Mesendoderm (in vitro differentiated cells): ENCODE results near the gene ALCAM.

ENCODE experiments used
- DNase-seq: peaks from one replicate; pipeline ENCODE4 v3.0.0; 2013
- H2AK5ac ChIP-seq: 2 replicates; pipeline ENCODE4 v1.6.1; 2013; ENCODE audit warnings: low read length, inconsistent platforms
- H2BK120ac ChIP-seq: 2 replicates; pipeline ENCODE4 v1.6.1; 2013; ENCODE audit warnings: low read depth, mild to moderate bottlenecking, low read length, moderate library complexity, mixed read lengths
- H2BK15ac ChIP-seq: replicated peaks from 2 replicates; pipeline ENCODE4 v1.6.1; 2013; ENCODE audit warnings: low read depth, mild to moderate bottlenecking, moderate library complexity
- H2BK5ac ChIP-seq: 2 replicates; pipeline ENCODE4 v1.6.1; 2013; ENCODE audit warnings: low read length, inconsistent platforms
- H3K18ac ChIP-seq: 2 replicates; pipeline ENCODE4 v1.6.1; 2013; ENCODE audit warnings: mild to moderate bottlenecking, low read length, mixed read lengths
- H3K23ac ChIP-seq: one replicate; pipeline ENCODE4 v1.6.1; 2013; ENCODE audit warnings: low read length
- H3K27ac ChIP-seq: 2 replicates; pipeline ENCODE4 v1.5.1; 2013; ENCODE audit warnings: low read depth, mild to moderate bottlenecking, inconsistent platforms, low read length, moderate library complexity
- H3K27me3 ChIP-seq: 2 replicates; pipeline ENCODE4 v1.6.1; 2013; ENCODE audit warnings: low read length, control low read depth, mild to moderate bottlenecking, inconsistent platforms; ENCODE audit not compliant: insufficient read depth, poor library complexity
- H3K36me3 ChIP-seq: 2 replicates; pipeline ENCODE4 v1.6.1; 2013; ENCODE audit warnings: low read length, inconsistent platforms; ENCODE audit not compliant: control insufficient read depth, insufficient read depth
- H3K4ac ChIP-seq: one replicate; pipeline ENCODE4 v1.6.1; 2013; ENCODE audit warnings: low read depth, mild to moderate bottlenecking, low read length, moderate library complexity
- H3K4me1 ChIP-seq: 2 replicates; pipeline ENCODE4 v1.6.1; 2013; ENCODE audit warnings: low read depth, low read length, inconsistent platforms; ENCODE audit not compliant: control insufficient read depth
- H3K4me2 ChIP-seq: 2 replicates; pipeline ENCODE4 v1.6.1; 2013; ENCODE audit warnings: low read length
- H3K4me3 ChIP-seq: 2 replicates; pipeline ENCODE4 v1.5.1; 2013; ENCODE audit warnings: mild to moderate bottlenecking, low read length
- H3K56ac ChIP-seq: one replicate; pipeline ENCODE4 v1.6.1; 2013; ENCODE audit warnings: low read length
- H3K79me1 ChIP-seq: 2 replicates; pipeline ENCODE4 v1.6.1; 2013; ENCODE audit warnings: low read length, inconsistent platforms
- H3K79me2 ChIP-seq: 2 replicates; pipeline ENCODE4 v1.6.1; 2013; ENCODE audit warnings: mild to moderate bottlenecking, low read length; ENCODE audit not compliant: control insufficient read depth, insufficient read depth
- H3K9ac ChIP-seq: 2 replicates; pipeline ENCODE4 v1.6.1; 2013; ENCODE audit warnings: low read length, inconsistent platforms
- H4K5ac ChIP-seq: one replicate; pipeline ENCODE4 v1.6.1; 2013; ENCODE audit warnings: low read length
- H4K8ac ChIP-seq: one replicate; pipeline ENCODE4 v1.6.1; 2013; ENCODE audit warnings: low read depth, mild to moderate bottlenecking, control low read depth, low read length, moderate library complexity
- WGBS: extraction: QIAGEN DNeasy Blood & Tissue Kit; methylation state at CpG from one replicate; pipeline ENCODE4 v1.1.7; 2013; ENCODE audit warnings: low lambda C conversion rate, missing lambda C conversion rate; ENCODE audit not compliant: insufficient coverage; ENCODE audit errors: extremely low coverage; 5-methylcytosine and 5-hydroxymethylcytosine counted together

ALCAM gene

DNA sequence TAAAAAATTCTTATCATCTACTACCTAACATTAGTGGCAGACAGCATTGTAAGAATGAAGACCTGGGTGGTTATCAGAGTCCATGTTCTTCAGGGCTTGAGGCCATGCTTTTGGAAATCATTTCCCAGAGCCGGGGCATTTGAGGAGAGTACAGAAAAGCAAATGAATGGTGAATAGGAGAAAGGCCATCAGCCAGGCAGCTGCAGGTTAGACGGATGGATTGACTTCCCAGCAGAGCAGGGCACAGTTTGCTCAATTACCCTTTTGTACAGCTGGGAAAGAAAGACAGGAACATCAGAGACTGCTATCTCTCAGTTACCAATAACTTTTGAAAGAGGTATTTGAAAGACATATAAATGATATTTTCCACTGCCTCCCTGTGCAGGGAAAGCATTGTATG is 135.6 kb downstream of the ALCAM start:
- Histone ChIP-seq H3K27ac (no peak overlapping the region), H3K4me3 (no peak overlapping the region), H3K4me2 (no peak overlapping the region), H2BK15ac (no peak overlapping the region), H3K79me2 (no peaks in the 10 kb centered on the region), H2AK5ac (no peak overlapping the region), H3K9ac (no peak overlapping the region), H3K56ac (no peak overlapping the region), H4K5ac (no peak overlapping the region), H3K4ac (no peak overlapping the region), H3K4me1 (no peaks in the 10 kb centered on the region), H2BK5ac (no peak overlapping the region), H3K79me1 (no peaks in the 10 kb centered on the region), H3K36me3 (no peaks in the 10 kb centered on the region), H3K23ac (no peak overlapping the region), H4K8ac (no peak overlapping the region), H3K18ac (no peak overlapping the region), H3K27me3 (no peaks in the 10 kb centered on the region), H2BK120ac (no peak overlapping the region)
- WGBS = no CpG with 5 or more reads among the region's 2 CpGs
- no peak for DNase-seq

GRCh38 chr3:105503191-105503593 is 136.5 kb downstream of the ALCAM start:
- no peak overlapping the region for H4K8ac ChIP-seq
- no peaks in the 10 kb centered on the region for H3K79me2 ChIP-seq
- no peak overlapping the region for H3K4me2 ChIP-seq
- no peaks in the 10 kb centered on the region for H3K27me3 ChIP-seq
- no peak overlapping the region for H3K4ac ChIP-seq
- H2BK5ac ChIP-seq = no peak overlapping the region
- H3K36me3 ChIP-seq = no peaks in the 10 kb centered on the region
- no peak overlapping the region for H2AK5ac ChIP-seq
- no peak overlapping the region for H3K56ac ChIP-seq
- H4K5ac ChIP-seq = no peak overlapping the region
- no peak for DNase-seq
- H3K4me1 ChIP-seq = no peaks in the 10 kb centered on the region
- H2BK15ac ChIP-seq = no peak overlapping the region
- H2BK120ac ChIP-seq = no peak overlapping the region
- H3K18ac ChIP-seq = no peak overlapping the region
- H3K27ac ChIP-seq = no peak overlapping the region
- H3K23ac ChIP-seq = no peak overlapping the region
- no peak overlapping the region for H3K9ac ChIP-seq
- H3K4me3 ChIP-seq = no peak overlapping the region
- 100% methylated on average over 2 of the region's 3 CpGs for WGBS
- H3K79me1 ChIP-seq = no peaks in the 10 kb centered on the region

DNA sequence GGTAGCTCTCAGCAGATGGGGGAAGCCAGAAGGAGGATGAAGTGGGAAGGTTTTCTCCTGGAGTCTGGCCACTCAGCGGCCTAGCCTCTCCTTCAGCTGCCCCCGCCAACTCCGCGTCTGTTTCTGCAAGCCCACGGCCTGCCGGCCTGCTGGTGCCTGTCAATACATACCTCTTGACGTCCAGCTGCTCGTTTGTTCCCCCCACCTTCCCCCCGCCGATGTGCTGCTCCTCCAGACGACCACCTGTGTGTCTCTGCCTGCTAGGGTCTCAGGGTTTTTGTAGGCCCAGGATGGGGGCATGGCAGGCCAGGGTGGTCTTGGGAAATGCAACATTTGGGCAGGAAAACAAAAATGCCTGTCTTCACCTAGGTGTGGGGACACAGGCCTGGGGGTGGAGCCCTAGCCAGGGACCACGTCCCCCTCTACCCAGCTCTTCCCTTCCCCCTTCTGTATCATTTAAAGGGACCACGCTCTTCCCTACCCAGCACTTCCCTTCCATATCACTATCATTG is 137.8 kb downstream of the ALCAM start:
- WGBS = no CpG with 5 or more reads among the region's 13 CpGs

DNA sequence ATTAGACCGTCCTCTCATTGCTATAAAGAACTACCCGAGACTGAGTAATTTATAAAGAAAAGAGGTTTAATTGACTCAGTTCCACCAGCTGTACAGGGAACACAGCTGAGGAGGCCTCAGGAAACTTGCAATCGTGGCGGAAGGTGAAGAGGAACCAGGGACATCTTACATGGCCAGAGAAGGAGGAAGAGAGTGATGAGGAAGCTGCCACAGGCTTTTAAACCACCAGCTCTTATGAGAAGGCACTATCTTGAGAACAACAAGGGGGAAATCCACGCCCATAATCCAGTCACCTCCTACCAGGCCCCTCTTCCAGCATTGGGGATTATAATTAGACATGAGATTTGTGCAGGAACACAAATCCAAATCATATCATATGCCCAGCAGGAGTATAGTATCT is 138.5 kb downstream of the ALCAM start:
- Histone ChIP-seq H4K8ac (no peak overlapping the region), H3K56ac (no peak overlapping the region), H3K9ac (no peak overlapping the region), H3K79me1 (no peaks in the 10 kb centered on the region), H3K4ac (no peak overlapping the region), H2AK5ac (no peak overlapping the region), H2BK120ac (no peak overlapping the region), H3K27ac (no peak overlapping the region), H3K79me2 (no peaks in the 10 kb centered on the region), H3K4me3 (no peak overlapping the region), H3K27me3 (no peaks in the 10 kb centered on the region), H3K4me2 (no peak overlapping the region), H3K18ac (no peak overlapping the region), H4K5ac (no peak overlapping the region), H2BK15ac (no peak overlapping the region), H3K36me3 (no peaks in the 10 kb centered on the region), H3K23ac (no peak overlapping the region), H3K4me1 (no peaks in the 10 kb centered on the region), H2BK5ac (no peak overlapping the region)
- no peak for DNase-seq
- WGBS = no CpG with 5 or more reads among the region's 5 CpGs

More for the DNA sequence above, 137.8 kb downstream of the ALCAM start:
- Histone ChIP-seq H4K8ac (no peak overlapping the region), H3K27ac (no peak overlapping the region), H3K4me2 (no peak overlapping the region), H2BK5ac (no peak overlapping the region), H3K79me1 (no peaks in the 10 kb centered on the region), H2BK15ac (no peak overlapping the region), H3K4me3 (no peak overlapping the region), H3K4me1 (no peaks in the 10 kb centered on the region), H3K27me3 (no peaks in the 10 kb centered on the region), H3K18ac (no peak overlapping the region), H2BK120ac (no peak overlapping the region), H3K56ac (no peak overlapping the region), H3K23ac (no peak overlapping the region), H3K4ac (no peak overlapping the region), H3K79me2 (no peaks in the 10 kb centered on the region), H4K5ac (no peak overlapping the region), H3K9ac (no peak overlapping the region), H3K36me3 (no peaks in the 10 kb centered on the region), H2AK5ac (no peak overlapping the region)
- no peak for DNase-seq

GRCh38 chr3:105511031-105511430 is 144.3 kb downstream of the ALCAM start:
- Histone ChIP-seq H3K79me1 (no peaks in the 10 kb centered on the region), H3K18ac (no peak overlapping the region), H3K27ac (no peak overlapping the region), H4K8ac (no peak overlapping the region), H2BK120ac (no peak overlapping the region), H3K4me1 (no peaks in the 10 kb centered on the region), H2BK5ac (no peak overlapping the region), H2AK5ac (no peak overlapping the region), H3K23ac (no peak overlapping the region), H3K4ac (no peak overlapping the region), H3K9ac (no peak overlapping the region), H3K27me3 (no peaks in the 10 kb centered on the region), H3K56ac (no peak overlapping the region), H4K5ac (no peak overlapping the region), H3K79me2 (no peaks in the 10 kb centered on the region), H2BK15ac (no peak overlapping the region), H3K4me2 (no peak overlapping the region), H3K36me3 (no peaks in the 10 kb centered on the region), H3K4me3 (no peak overlapping the region)
- DNase-seq = no peak

DNA sequence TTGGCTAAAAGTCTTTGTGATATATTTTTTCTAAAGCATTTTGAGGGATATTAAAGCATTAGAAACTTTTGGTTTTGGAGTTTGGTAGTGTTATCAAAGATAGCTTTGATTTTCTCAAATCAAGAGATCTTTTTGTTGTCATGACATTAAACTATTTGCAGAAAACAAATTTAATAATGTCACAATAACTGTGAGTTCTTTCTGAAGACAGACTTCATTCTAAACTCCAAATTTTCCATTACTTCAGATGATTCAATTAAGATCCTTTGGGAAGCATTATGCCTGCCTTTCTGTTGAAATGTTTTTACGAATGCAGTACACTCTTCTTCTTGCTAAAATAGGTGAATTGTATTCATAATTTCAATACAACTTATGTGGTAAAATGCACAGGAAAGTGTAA is 145.4 kb downstream of the ALCAM start:
- DNase-seq = no peak
- no peaks in the 10 kb centered on the region for H3K79me1 ChIP-seq
- no peak overlapping the region for H2BK5ac ChIP-seq
- H3K36me3 ChIP-seq = no peaks in the 10 kb centered on the region
- no CpG with 5 or more reads among the region's 1 CpG for whole genome bisulfite sequencing
- H3K56ac ChIP-seq = no peak overlapping the region
- no peak overlapping the region for H3K4me2 ChIP-seq
- no peak overlapping the region for H4K8ac ChIP-seq
- H3K23ac ChIP-seq = no peak overlapping the region
- H2BK120ac ChIP-seq = no peak overlapping the region
- no peak overlapping the region for H3K4ac ChIP-seq
- no peaks in the 10 kb centered on the region for H3K27me3 ChIP-seq
- H3K18ac ChIP-seq = no peak overlapping the region
- no peak overlapping the region for H3K27ac ChIP-seq
- no peak overlapping the region for H3K4me3 ChIP-seq
- no peaks in the 10 kb centered on the region for H3K4me1 ChIP-seq
- no peak overlapping the region for H2BK15ac ChIP-seq
- no peak overlapping the region for H2AK5ac ChIP-seq
- no peaks in the 10 kb centered on the region for H3K79me2 ChIP-seq
- no peak overlapping the region for H4K5ac ChIP-seq
- no peak overlapping the region for H3K9ac ChIP-seq
